HCT116 (cell line): Measurements from ENCODE around the gene CHADL. TPM values are rescaled to one million over a fixed set of nuclear protein-coding genes. Genes with fewer than 3 reads are reported as not detected.
A peak's percentile ranks its signal among the peaks of the same experiment; 100 is the strongest.

Experiments
- ATAC-seq: fragments of 200-7000 bp; cut with Tn5 transposase; 2 replicates; pipeline ENCODE4 v1.9.1; 2020; ENCODE audit warnings: mild to moderate bottlenecking, moderate library complexity
- BruUV-seq: library from RNA; stranded (reverse); fragments of 400-500 nt; replicated peaks from 2 replicates; lab custom pipeline; 2021; lab: Mats Ljungman, UMichigan
- CTCF ChIA-PET: fragments of 300-600 bp; sonication (Branson Sonifier 250); formaldehyde crosslinking; loops from one replicate; lab custom pipeline; 2021; ENCODE audit warnings: antibody characterized with exemption; lab: Charles Lee
- POLR2A ChIA-PET: fragments of 300-600, 350-600 bp; sonication (Branson Sonifier 250); formaldehyde crosslinking; loops from one replicate; lab custom pipeline; 2021; ENCODE audit warnings: antibody characterized with exemption; lab: Charles Lee
- RAD21 ChIA-PET, 2 experiments: fragments of 300-600 bp; sonication (Branson Sonifier 250); formaldehyde crosslinking; loops; one replicate each; lab custom pipeline; 2023; ENCODE audit warnings: low total read pairs in 2 of 2; ENCODE audit not compliant: uncharacterized antibody in 2 of 2, unreplicated experiment in 2 of 2, low non-redundant PET in 1 of 2; lab: Charles Lee
- DNase-seq: peaks from one replicate; pipeline ENCODE4 v3.0.0-alpha.2; 2010; ENCODE audit warnings: low read depth, low spot score
- H2AFZ ChIP-seq: fragments of 200-600 bp; shearing (Covaris generic), sonication (generic); 2 replicates; pipeline ENCODE4 v1.6.1; 2017; ENCODE audit warnings: low read depth, mixed run types, mixed read lengths, antibody characterized with exemption, low read length; ENCODE audit not compliant: poor library complexity, severe bottlenecking
- H3K27ac ChIP-seq: 2 replicates; pipeline ENCODE4 v1.5.1; 2012; ENCODE audit warnings: low read depth, low read length
- H3K27me3 ChIP-seq: fragments of 200-600 bp; sonication (generic); 2 replicates; pipeline ENCODE4 v1.6.1; 2016; ENCODE audit warnings: mixed run types, low read length, mixed read lengths; ENCODE audit not compliant: insufficient read depth
- H3K36me3 ChIP-seq, 2 experiments: fragments of 200-500 bp in 1 of 2; fragments of 200-600 bp in 1 of 2; sonication (Bioruptor generic) in 1 of 2; sonication (generic) in 1 of 2; 2 replicates each; pipeline versions ENCODE4 v1.5.1 to v1.6.1; 2014 to 2016; ENCODE audit warnings: low read length in 2 of 2, inconsistent platforms in 1 of 2, mixed read lengths in 1 of 2, mixed run types in 1 of 2; ENCODE audit not compliant: insufficient read depth in 2 of 2, control insufficient read depth in 1 of 2
- H3K4me1 ChIP-seq, 2 experiments: fragments of 200-600 bp in 1 of 2; sonication (generic) in 1 of 2; 2 replicates each; pipeline versions ENCODE4 v1.5.1 to v1.6.1; 2012 to 2017; ENCODE audit warnings: low read length in 2 of 2, inconsistent platforms in 1 of 2, mild to moderate bottlenecking in 1 of 2, mixed read lengths in 1 of 2, mixed run types in 1 of 2, moderate library complexity in 1 of 2; ENCODE audit not compliant: insufficient read depth in 2 of 2, control insufficient read depth in 1 of 2
- H3K4me2 ChIP-seq: fragments of 200-600 bp; sonication (generic); 2 replicates; pipeline ENCODE4 v1.6.1; 2017; ENCODE audit warnings: mixed run types, low read length, mixed read lengths
- H3K4me3 ChIP-seq, 2 experiments: fragments of 200-600 bp in 1 of 2; sonication (generic) in 1 of 2; replicated peaks in 1 of 2; 2 replicates each; pipeline ENCODE4 v1.5.1; 2011 to 2016; ENCODE audit warnings: low read length in 2 of 2, control low read depth in 1 of 2, low read depth in 1 of 2, mild to moderate bottlenecking in 1 of 2, mixed read lengths in 1 of 2, mixed run types in 1 of 2
- H3K79me2 ChIP-seq: fragments of 200-600 bp; sonication (generic); 2 replicates; pipeline ENCODE4 v1.6.1; 2017; ENCODE audit warnings: mild to moderate bottlenecking, mixed run types, low read length, moderate library complexity, mixed read lengths; ENCODE audit not compliant: insufficient read depth
- H3K9ac ChIP-seq: fragments of 200-600 bp; sonication (generic); 2 replicates; pipeline ENCODE4 v1.6.1; 2016; ENCODE audit warnings: low read length, mixed read lengths
- H3K9me2 ChIP-seq: fragments of 200-600 bp; sonication (generic), shearing (Covaris generic); 2 replicates; pipeline ENCODE4 v1.6.1; 2017; ENCODE audit warnings: mixed run types, mild to moderate bottlenecking, moderate library complexity; ENCODE audit not compliant: insufficient read depth
- H3K9me3 ChIP-seq, 2 experiments: fragments of 200-500 bp in 1 of 2; fragments of 200-600 bp in 1 of 2; sonication (Bioruptor generic) in 1 of 2; sonication (generic) in 1 of 2; 2 replicates each; pipeline ENCODE4 v1.6.1; 2014 to 2017; ENCODE audit warnings: low read length in 2 of 2, mixed read lengths in 2 of 2, inconsistent platforms in 1 of 2, low read depth in 1 of 2, mild to moderate bottlenecking in 1 of 2, mixed run types in 1 of 2, moderate library complexity in 1 of 2; ENCODE audit not compliant: control insufficient read depth in 1 of 2, insufficient read depth in 1 of 2
- H4K20me1 ChIP-seq: fragments of 200-600 bp; sonication (generic), shearing (Covaris generic); 2 replicates; pipeline ENCODE4 v1.6.1; 2017; ENCODE audit warnings: mixed run types, mild to moderate bottlenecking, moderate library complexity; ENCODE audit not compliant: insufficient read depth
- CBX3 ChIP-seq: IDR thresholded peaks from 2 replicates; pipeline ENCODE4 v1.6.1; 2012; ENCODE audit warnings: low read depth
- CEBPB ChIP-seq: IDR thresholded peaks from 2 replicates; pipeline ENCODE4 v1.6.1; 2012; ENCODE audit warnings: low read depth
- EZH2 ChIP-seq: fragments of 200-600 bp; sonication (generic); IDR thresholded peaks from 2 replicates; pipeline ENCODE4 v1.6.1; 2017; ENCODE audit warnings: antibody characterized with exemption, mixed run types
- SP1 ChIP-seq: IDR thresholded peaks from 2 replicates; pipeline ENCODE4 v1.6.1; 2012; ENCODE audit warnings: low read depth
- intact Hi-C: fragments of 100-400 bp; cut with micrococcal nuclease; formaldehyde crosslinking; loops from 2 replicates; pipeline ENCODE4 v1.10.0; 2022
- total RNA-seq: library from RNA; stranded (reverse); gene quantifications from one replicate; pipeline ENCODE4 v1.2.1, GENCODE V29; 2021; ENCODE audit not compliant: unreplicated experiment
- TF ChIP-seq, protein P1 (sequence below): IDR thresholded peaks from 2 replicates; pipeline ENCODE4 v1.6.1; 2012
- TF ChIP-seq, protein P2 (sequence below), 3 experiments: fragments of 200-600 bp in 1 of 3; sonication (generic) in 1 of 3; IDR thresholded peaks in 2 of 3; conservative IDR thresholded peaks in 1 of 3; 2 replicates each; pipeline ENCODE4 v1.5.1; 2012 to 2017; ENCODE audit warnings: low read depth in 2 of 3, low read length in 2 of 3, antibody characterized with exemption in 1 of 3, borderline replicate concordance in 1 of 3, control low read depth in 1 of 3, mild to moderate bottlenecking in 1 of 3, mixed read lengths in 1 of 3, mixed run types in 1 of 3, moderate library complexity in 1 of 3; ENCODE audit not compliant: insufficient read depth in 1 of 3

CHADL gene
- total RNA-seq, 1 experiment from 2014 or later: 0.47 TPM

DNA sequence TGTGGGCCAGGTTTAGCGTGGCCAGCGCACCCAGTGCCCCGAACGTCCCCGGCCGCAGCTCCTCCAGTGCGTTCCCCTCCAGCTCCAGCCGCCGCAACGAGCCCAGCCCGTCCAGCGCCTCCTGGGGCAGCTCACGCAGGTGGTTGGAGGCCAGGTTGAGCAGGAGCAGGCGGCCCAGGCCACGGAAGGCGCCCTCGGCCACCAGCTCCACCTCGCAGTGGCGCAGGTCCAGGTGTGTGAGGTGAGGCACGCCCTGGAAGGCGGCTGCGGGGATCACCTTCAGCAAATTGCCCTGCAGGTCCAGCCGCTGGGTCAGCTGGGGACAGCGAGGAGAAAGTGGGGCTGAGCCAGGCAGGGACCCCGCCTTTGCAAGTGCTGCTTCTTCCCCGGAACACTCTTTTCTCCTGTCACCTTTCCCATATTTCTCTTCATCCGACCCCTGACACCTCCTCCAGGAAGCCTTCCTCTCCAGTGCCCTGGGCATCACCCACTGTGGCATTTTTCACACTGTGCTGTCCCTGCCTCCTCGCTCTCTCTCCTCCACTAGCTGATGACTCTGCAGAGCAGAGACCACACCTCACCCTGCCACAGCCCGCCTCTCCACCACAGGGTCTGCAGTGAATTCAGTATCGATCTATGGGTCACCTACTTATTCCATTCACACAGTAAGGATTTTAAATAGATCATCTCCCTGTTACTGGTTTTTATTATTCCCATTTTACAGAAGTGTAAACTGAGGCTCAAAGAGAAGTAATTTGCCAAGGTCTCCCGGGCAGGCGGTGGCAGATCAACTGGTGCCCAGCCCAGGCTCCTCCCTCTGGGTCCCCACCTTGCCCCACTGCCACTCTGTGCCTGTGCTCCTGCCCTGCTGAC, 1.9 kb downstream of the CHADL start (continued):
- no peak for TF ChIP-seq CEBPB
- TF ChIP-seq, protein P1, sequence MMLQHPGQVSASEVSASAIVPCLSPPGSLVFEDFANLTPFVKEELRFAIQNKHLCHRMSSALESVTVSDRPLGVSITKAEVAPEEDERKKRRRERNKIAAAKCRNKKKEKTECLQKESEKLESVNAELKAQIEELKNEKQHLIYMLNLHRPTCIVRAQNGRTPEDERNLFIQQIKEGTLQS: no peak
- TF ChIP-seq, protein P2, sequence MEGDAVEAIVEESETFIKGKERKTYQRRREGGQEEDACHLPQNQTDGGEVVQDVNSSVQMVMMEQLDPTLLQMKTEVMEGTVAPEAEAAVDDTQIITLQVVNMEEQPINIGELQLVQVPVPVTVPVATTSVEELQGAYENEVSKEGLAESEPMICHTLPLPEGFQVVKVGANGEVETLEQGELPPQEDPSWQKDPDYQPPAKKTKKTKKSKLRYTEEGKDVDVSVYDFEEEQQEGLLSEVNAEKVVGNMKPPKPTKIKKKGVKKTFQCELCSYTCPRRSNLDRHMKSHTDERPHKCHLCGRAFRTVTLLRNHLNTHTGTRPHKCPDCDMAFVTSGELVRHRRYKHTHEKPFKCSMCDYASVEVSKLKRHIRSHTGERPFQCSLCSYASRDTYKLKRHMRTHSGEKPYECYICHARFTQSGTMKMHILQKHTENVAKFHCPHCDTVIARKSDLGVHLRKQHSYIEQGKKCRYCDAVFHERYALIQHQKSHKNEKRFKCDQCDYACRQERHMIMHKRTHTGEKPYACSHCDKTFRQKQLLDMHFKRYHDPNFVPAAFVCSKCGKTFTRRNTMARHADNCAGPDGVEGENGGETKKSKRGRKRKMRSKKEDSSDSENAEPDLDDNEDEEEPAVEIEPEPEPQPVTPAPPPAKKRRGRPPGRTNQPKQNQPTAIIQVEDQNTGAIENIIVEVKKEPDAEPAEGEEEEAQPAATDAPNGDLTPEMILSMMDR (IDR thresholded peaks at IDR 0.05 in 2 of 3, conservative IDR thresholded peaks at IDR 0.05 in 1 of 3; ENCODE audit: borderline replicate concordance in 1 of 3, insufficient read depth in 1 of 3, low read depth in 2 of 3, low read length in 2 of 3): no peak
- TF ChIP-seq CBX3: no peak
- TF ChIP-seq EZH2: no peak

DNA sequence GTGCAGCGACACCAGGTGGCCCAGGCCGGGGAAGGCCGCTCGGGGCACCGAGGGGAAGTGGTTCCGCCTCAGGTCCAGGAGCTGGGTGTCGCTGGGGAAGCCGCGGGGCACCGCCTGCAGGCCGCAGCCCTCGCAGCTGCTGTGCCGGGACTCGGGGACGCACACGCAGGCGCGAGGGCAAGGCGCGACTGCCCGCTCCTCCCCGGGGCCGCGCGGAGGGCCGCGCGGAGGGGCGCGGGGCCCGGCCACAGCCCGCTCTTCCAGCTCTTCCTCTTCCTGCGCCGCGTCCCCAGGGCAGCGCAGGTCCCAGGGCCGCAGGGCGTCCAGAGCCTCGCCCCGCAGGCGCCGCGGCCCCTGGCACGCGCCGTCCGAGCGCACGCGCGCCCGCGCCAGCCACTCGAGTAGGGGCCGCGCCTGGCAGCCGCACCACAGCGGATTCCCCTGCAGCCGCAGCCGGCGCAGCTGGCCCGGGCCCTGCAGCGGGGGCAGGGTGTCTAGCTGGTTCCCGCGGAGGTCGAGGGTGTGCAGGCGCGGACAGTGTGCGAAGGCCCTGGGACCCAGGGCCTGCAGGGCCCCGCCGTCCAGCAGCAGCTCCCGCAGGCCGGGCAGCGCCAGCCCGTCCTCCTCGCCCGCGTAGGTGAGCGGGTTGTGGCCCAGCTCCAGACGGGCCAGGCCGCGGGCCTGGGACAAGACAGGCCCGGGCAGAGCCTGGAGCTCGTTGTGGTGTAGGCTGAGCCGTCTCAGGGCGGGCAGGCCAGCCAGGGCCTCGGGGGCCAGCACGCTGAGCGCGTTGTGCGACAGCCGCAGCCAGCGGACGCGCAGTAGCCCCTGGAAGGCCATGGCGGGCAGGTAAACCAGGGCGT, 2.8 kb downstream of the CHADL start:
- Histone ChIP-seq H3K27ac (no peak overlapping the region), H3K4me3 (no peak overlapping the region), H2AFZ (no peak overlapping the region), H3K4me1 (peaks cover 11 to 12% of the 10 kb centered on the region in 2 experiments; a peak in 3 of 4 replicates), H4K20me1 (peaks cover 4% of the 10 kb centered on the region; the same call in 1 of the 2 replicates), H3K9me3 (no peaks in the 10 kb centered on the region)
- intact Hi-C loops: loop anchor here (2.0 kb wide), 1 partner anchor 315 kb away; no protein-coding TSS in a partner anchor
- no TSS peak for BruUV-seq
- ChIA-PET CTCF (no interaction called here), POLR2A (interaction anchor here (0.6 kb wide), 1 partner anchor 11 kb away, joined by 3 read pairs; no protein-coding TSS in a partner anchor)
- peak; percentile 71 for ATAC-seq
- TF ChIP-seq, protein P2 (IDR thresholded peaks at IDR 0.05 in 2 of 3, conservative IDR thresholded peaks at IDR 0.05 in 1 of 3; ENCODE audit: borderline replicate concordance in 1 of 3, insufficient read depth in 1 of 3, low read depth in 2 of 3, low read length in 2 of 3): peak; percentile 18 to 42 (median 28); a peak in 4 of 6 replicates
- TF ChIP-seq SP1: no peak
- TF ChIP-seq, all 23 proteins: peak for 1
- H3K79me2 ChIP-seq: no peaks in the 10 kb centered on the region
- no peak for DNase-seq
- RAD21 ChIA-PET: interaction anchor here (1.1 to 2.1 kb wide), 2 partner anchors 315 to 316 kb away, joined by 5 to 13 read pairs; no protein-coding TSS in a partner anchor
- H3K9me2 ChIP-seq: no peaks in the 10 kb centered on the region
- H3K9ac ChIP-seq: no peak overlapping the region
- no peaks in the 10 kb centered on the region for H3K27me3 ChIP-seq
- H3K4me2 ChIP-seq: no peak overlapping the region
- H3K36me3 ChIP-seq: no peaks in the 10 kb centered on the region
